K562 (cell line): ENCODE measurements around the gene COL5A1. TPM values are rescaled to one million over a fixed set of nuclear protein-coding genes. Genes with fewer than 3 reads are reported as not detected.

ENCODE experiments used
- ATAC-seq: fragments of 200-7000 bp; cut with Tn5 transposase; 3 replicates; pipeline ENCODE4 v1.9.1; 2020; ENCODE audit warnings: moderate library complexity
- BruUV-seq: library from RNA; stranded (reverse); fragments of 400-500 nt; replicated peaks from 2 replicates; lab custom pipeline; 2021; lab: Mats Ljungman, UMichigan
- CTCF ChIA-PET: fragments of 300-600 bp; formaldehyde crosslinking; extraction: SDS; loops from one replicate; lab custom pipeline; 2021; ENCODE audit warnings: low intra/inter-chr PET ratio; lab: Yijun Ruan, JAX
- POLR2A ChIA-PET: fragments of 300-600, 350-650 bp; sonication (Branson Sonifier 250); formaldehyde crosslinking; extraction: SDS; loops from one replicate; lab custom pipeline; 2021; ENCODE audit warnings: antibody characterized with exemption, inconsistent platforms; lab: Yijun Ruan, JAX
- DNase-seq, 4 experiments: peaks; one replicate each; pipeline versions ENCODE4 v3.0.0 to v3.0.0-alpha.2; 2011 to 2018; ENCODE audit warnings: low spot score in 3 of 4, mixed read lengths in 3 of 4; ENCODE audit errors: extremely low read depth in 1 of 4
- FAIRE-seq: peaks from 2 replicates; lab custom pipeline; 2011; peaks lifted over from hg19 to GRCh38; lab: Jason Lieb, UNC
- H2AFZ ChIP-seq: 2 replicates; pipeline ENCODE4 v1.6.0; 2011; ENCODE audit warnings: low read depth, low read length, control low read depth, inconsistent platforms
- H3K27ac ChIP-seq: fragments of 200-600 bp; 3 replicates; pipeline ENCODE4 v1.8.0; 2011; ENCODE audit warnings: low read depth, mild to moderate bottlenecking, control low read depth, inconsistent platforms, low read length, moderate library complexity, mixed read lengths; ENCODE audit errors: extremely low read depth
- H3K27me3 ChIP-seq, 2 experiments: fragments of 300-600 bp in 1 of 2; 2 replicates in 1 of 2; 3 replicates in 1 of 2; pipeline versions ENCODE4 v1.6.0 to v1.8.0; 2011; ENCODE audit warnings: inconsistent platforms in 2 of 2, low read length in 2 of 2, mild to moderate bottlenecking in 1 of 2, mixed read lengths in 1 of 2, moderate library complexity in 1 of 2; ENCODE audit not compliant: control insufficient read depth in 2 of 2, insufficient read depth in 2 of 2
- H3K36me3 ChIP-seq: fragments of 300-600 bp; 3 replicates; pipeline ENCODE4 v1.8.0; 2011; ENCODE audit warnings: mild to moderate bottlenecking, low read length, inconsistent platforms; ENCODE audit not compliant: control insufficient read depth, insufficient read depth
- H3K4me1 ChIP-seq, 2 experiments: fragments of 200-600 bp in 1 of 2; replicated peaks in 1 of 2; 2 replicates in 1 of 2; 3 replicates in 1 of 2; pipeline versions ENCODE4 v1.5.1 to v1.8.0; 2011; ENCODE audit warnings: inconsistent platforms in 2 of 2, low read length in 2 of 2, mild to moderate bottlenecking in 1 of 2, mixed read lengths in 1 of 2, moderate library complexity in 1 of 2; ENCODE audit not compliant: control insufficient read depth in 2 of 2, insufficient read depth in 2 of 2
- H3K4me2 ChIP-seq: 2 replicates; pipeline ENCODE4 v1.6.1; 2011; ENCODE audit warnings: low read length, control low read depth, inconsistent platforms, mixed read lengths; ENCODE audit not compliant: insufficient read depth
- H3K4me3 ChIP-seq: fragments of 200-600 bp; sonication (generic), shearing (Covaris generic); 2 replicates; pipeline ENCODE4 v1.5.1; 2016; ENCODE audit warnings: control low read depth, inconsistent platforms
- H3K79me2 ChIP-seq: fragments of 200-600 bp; 3 replicates; pipeline ENCODE4 v1.8.0; 2011; ENCODE audit warnings: low read length, inconsistent platforms; ENCODE audit not compliant: control insufficient read depth, insufficient read depth
- H3K9ac ChIP-seq, 2 experiments: 2 replicates each; pipeline versions ENCODE4 v1.6.0 to v1.6.1; 2011; ENCODE audit warnings: low read depth in 2 of 2, low read length in 2 of 2, control low read depth in 1 of 2, inconsistent platforms in 1 of 2, mild to moderate bottlenecking in 1 of 2, mixed read lengths in 1 of 2; ENCODE audit not compliant: insufficient read depth in 1 of 2
- H3K9me1 ChIP-seq: one replicate; pipeline ENCODE4 v1.6.0; 2011; ENCODE audit warnings: inconsistent platforms, mild to moderate bottlenecking, low read length, moderate library complexity; ENCODE audit not compliant: control insufficient read depth, insufficient read depth
- H3K9me3 ChIP-seq: replicated peaks from 2 replicates; pipeline ENCODE4 v1.5.1; 2011; ENCODE audit warnings: low read depth, low read length, inconsistent platforms; ENCODE audit not compliant: control insufficient read depth, insufficient read depth
- H4K20me1 ChIP-seq: replicated peaks from 2 replicates; pipeline ENCODE4 v1.6.1; 2011; ENCODE audit warnings: low read length, inconsistent platforms, mixed read lengths; ENCODE audit not compliant: control insufficient read depth, insufficient read depth
- ARID3A ChIP-seq: IDR thresholded peaks from 2 replicates; pipeline ENCODE4 v1.6.1; 2012; ENCODE audit warnings: low read depth, low read length, improper control_type of control experiment, borderline replicate concordance
- CREB1 ChIP-seq, 2 experiments: sonication (generic) in 1 of 2; formaldehyde crosslinking in 1 of 2; IDR thresholded peaks; 2 replicates each; pipeline versions ENCODE4 v1.6.1 to v1.8.0; 2012 to 2022; ENCODE audit warnings: inconsistent platforms in 1 of 2, mild to moderate bottlenecking in 1 of 2, missing genetic modification reagents in 1 of 2, moderate library complexity in 1 of 2
- FIP1L1 ChIP-seq: fragments of 200-400 bp; formaldehyde crosslinking; IDR thresholded peaks from 2 replicates; pipeline ENCODE4 v1.6.1; 2018; ENCODE audit warnings: mild to moderate bottlenecking, low read depth, low read length; ENCODE audit not compliant: poor library complexity, severe bottlenecking
- HOXB6 ChIP-seq: fragments of 250-450 bp; sonication (Bioruptor Pico); IDR thresholded peaks from 2 replicates; pipeline ENCODE4 v1.5.1; 2022; ENCODE audit warnings: mild to moderate bottlenecking, borderline replicate concordance
- KDM5B ChIP-seq: fragments of 200-600 bp; sonication (generic); IDR thresholded peaks from 2 replicates; pipeline ENCODE4 v1.6.1; 2012; ENCODE audit warnings: low read depth, mild to moderate bottlenecking, moderate library complexity, low read length, control low read depth, inconsistent platforms; ENCODE audit not compliant: insufficient replicate concordance
- MAFF ChIP-seq: IDR thresholded peaks from 2 replicates; pipeline ENCODE4 v1.6.1; 2012; ENCODE audit warnings: low read length, improper control_type of control experiment
- MCM2 ChIP-seq: fragments of 450-650 bp; IDR thresholded peaks from 2 replicates; pipeline ENCODE4 v1.6.1; 2017; ENCODE audit warnings: low read depth, mild to moderate bottlenecking
- NCOA4 ChIP-seq: fragments of 450-650 bp; IDR thresholded peaks from 2 replicates; pipeline ENCODE4 v1.6.1; 2018; ENCODE audit warnings: mild to moderate bottlenecking; ENCODE audit not compliant: partially characterized antibody
- NR2C2 ChIP-seq, 2 experiments: fragments of 200-800 bp in 1 of 2; sonication (Bioruptor generic) in 1 of 2; sonication (generic) in 1 of 2; formaldehyde crosslinking in 1 of 2; IDR thresholded peaks; 2 replicates each; pipeline versions ENCODE4 v1.6.1 to v1.8.0; 2016 to 2022; ENCODE audit warnings: mild to moderate bottlenecking in 1 of 2, missing compliant biosample characterization in 1 of 2, missing genetic modification characterization in 1 of 2, missing genetic modification reagents in 1 of 2
- PCBP2 ChIP-seq: fragments of 200-400 bp; formaldehyde crosslinking; IDR thresholded peaks from 2 replicates; pipeline ENCODE4 v1.6.1; 2018; ENCODE audit warnings: low read length, low read depth, mild to moderate bottlenecking, moderate library complexity; ENCODE audit not compliant: poor library complexity, severe bottlenecking
- PTBP1 ChIP-seq: fragments of 200-400 bp; formaldehyde crosslinking; IDR thresholded peaks from 2 replicates; pipeline ENCODE4 v1.6.1; 2017; ENCODE audit warnings: low read depth, low read length
- PURB ChIP-seq: sonication (generic); formaldehyde crosslinking; IDR thresholded peaks from 2 replicates; pipeline ENCODE4 v1.9.0; 2021; ENCODE audit warnings: low read depth, mild to moderate bottlenecking, missing genetic modification reagents
- SNIP1 ChIP-seq: fragments of 450-650 bp; IDR thresholded peaks from 2 replicates; pipeline ENCODE4 v1.7.1; 2017; ENCODE audit warnings: low read depth, mild to moderate bottlenecking
- ZFP1 ChIP-seq: fragments of 450-650 bp; formaldehyde crosslinking; IDR thresholded peaks from 2 replicates; pipeline ENCODE4 v1.4.0; 2020; ENCODE audit warnings: mild to moderate bottlenecking, mixed read lengths
- ZNF165 ChIP-seq: fragments of 250-450 bp; sonication (Bioruptor Pico); IDR thresholded peaks from 2 replicates; pipeline ENCODE4 v1.4.0; 2020; ENCODE audit warnings: borderline replicate concordance
- ZNF384 ChIP-seq: IDR thresholded peaks from 2 replicates; pipeline ENCODE4 v1.6.1; 2012; ENCODE audit warnings: low read depth, low read length, improper control_type of control experiment
- ZNF431 ChIP-seq: sonication (generic); formaldehyde crosslinking; IDR thresholded peaks from 2 replicates; pipeline ENCODE4 v1.8.0; 2022; ENCODE audit warnings: mild to moderate bottlenecking, missing genetic modification reagents
- ZNF445 ChIP-seq: fragments of 250-450 bp; sonication (Bioruptor Pico); IDR thresholded peaks from 2 replicates; pipeline ENCODE4 v1.4.0; 2020; ENCODE audit warnings: low read depth, mild to moderate bottlenecking, moderate library complexity
- ZNF75A ChIP-seq: fragments of 450-650 bp; formaldehyde crosslinking; IDR thresholded peaks from 2 replicates; pipeline ENCODE4 v1.4.0; 2020; ENCODE audit warnings: mild to moderate bottlenecking
- WGBS: fragments of 100-300 bp; shearing (Covaris generic); methylation state at CpG from one replicate; pipeline ENCODE4 v1.1.6; 2016; ENCODE audit warnings: low coverage, mixed read lengths; ENCODE audit not compliant: insufficient coverage; ENCODE audit errors: missing lambda C conversion rate; 5-methylcytosine and 5-hydroxymethylcytosine counted together
- in situ Hi-C: fragments of 300-500 bp; cut with MboI; formaldehyde crosslinking; loops from 4 replicates; pipeline ENCODE4 v1.15.0; 2018; ENCODE audit warnings: inconsistent platforms, mixed read lengths
- intact Hi-C: fragments of 100-400 bp; cut with micrococcal nuclease; formaldehyde crosslinking; loops from 2 replicates; pipeline ENCODE4 v1.14.2; 2022
- polyA plus RNA-seq, 8 experiments: library from polyadenylated mRNA; depleted of rRNA in 4 of 8; stranded (reverse) in 5 of 8; unstranded in 3 of 8; fragments of >200 nt; fragmentation: Nextera tagmentation in 2 of 8; fragmentation: Illumina TruSeq in 1 of 8; extraction: Ambion mirVana in 2 of 8; extraction: Trizol in 1 of 8; gene quantifications; 2 replicates each; pipeline versions ENCODE4 v1.2.1 to v1.2.3, GENCODE V29; 2011 to 2014; ENCODE audit warnings: inconsistent platforms in 1 of 8, missing spikeins in 1 of 8
- total RNA-seq, 7 experiments: library from RNA; depleted of rRNA in 6 of 7; stranded (reverse); fragments of >200 nt in 6 of 7; fragmentation: Illumina TruSeq in 2 of 7; extraction: Trizol in 2 of 7; gene quantifications; 2 replicates each; pipeline versions ENCODE4 v1.2.1 to v1.2.3, GENCODE V29; 2011 to 2021; ENCODE audit warnings: low replicate concordance in 1 of 7
- TF ChIP-seq, protein P1 (sequence below): sonication (generic); formaldehyde crosslinking; IDR thresholded peaks from 2 replicates; pipeline ENCODE4 v1.8.0; 2022; ENCODE audit warnings: missing genetic modification reagents, mild to moderate bottlenecking, borderline replicate concordance

Gene COL5A1
- total and polyA plus RNA-seq, 9 of the 15 experiments (the other 6 are each of a cell fraction or from before 2014, with no cell fraction given), result under 0.01 to 0.13 (median 0.04) TPM; not detected in 6

GRCh38 chr9:134593286-134594077, 48.1 kb upstream of the COL5A1 start:
- Histone ChIP-seq H3K4me2 (no peak overlapping the region), H3K79me2 (no peaks in the 10 kb centered on the region), H3K36me3 (no peaks in the 10 kb centered on the region), H3K4me3 (no peak overlapping the region), H3K9me3 (no peaks in the 10 kb centered on the region), H3K9me1 (no peaks in the 10 kb centered on the region), H4K20me1 (no peaks in the 10 kb centered on the region), H3K27ac (no peak overlapping the region), H2AFZ (no peak overlapping the region), H3K27me3 (peaks cover 4 to 36% of the 10 kb centered on the region in 2 experiments; a peak in 3 of 5 replicates), H3K4me1 (peaks cover 0 to 11% of the 10 kb centered on the region in 2 experiments; a peak in 2 of 5 replicates), H3K9ac (no peak overlapping the region; a peak in 1 of 4 replicates)
- intact Hi-C loops, result no loop called here
- in situ Hi-C loops, result no loop called here
- ATAC-seq (no peak), DNase-seq (no peak), FAIRE-seq (no peak)
- ChIA-PET POLR2A (no interaction called here), CTCF (no interaction called here)
- BruUV-seq, result no TSS peak
- TF ChIP-seq CREB1 (IDR thresholded peaks at IDR 0.05) (no peak), CREB1 (CRISPR knock-in tag; IDR thresholded peaks at IDR 0.05) (no peak), ZNF431 (no peak), KDM5B (no peak), HOXB6 (CRISPR knock-in tag) (no peak), MAFF (no peak), MCM2 (no peak), PURB (CRISPR knock-in tag) (no peak), ZNF75A (CRISPR knock-in tag) (no peak), NCOA4 (no peak), ARID3A (no peak), ZFP1 (no peak), NR2C2 (CRISPR knock-in tag; IDR thresholded peaks at IDR 0.05) (no peak), NR2C2 (tag; IDR thresholded peaks at IDR 0.05) (no peak), SNIP1 (no peak), PTBP1 (no peak), FIP1L1 (no peak), ZNF445 (CRISPR knock-in tag) (no peak), PCBP2 (no peak), ZNF165 (no peak), ZNF384 (no peak)
- TF ChIP-seq, protein P1, sequence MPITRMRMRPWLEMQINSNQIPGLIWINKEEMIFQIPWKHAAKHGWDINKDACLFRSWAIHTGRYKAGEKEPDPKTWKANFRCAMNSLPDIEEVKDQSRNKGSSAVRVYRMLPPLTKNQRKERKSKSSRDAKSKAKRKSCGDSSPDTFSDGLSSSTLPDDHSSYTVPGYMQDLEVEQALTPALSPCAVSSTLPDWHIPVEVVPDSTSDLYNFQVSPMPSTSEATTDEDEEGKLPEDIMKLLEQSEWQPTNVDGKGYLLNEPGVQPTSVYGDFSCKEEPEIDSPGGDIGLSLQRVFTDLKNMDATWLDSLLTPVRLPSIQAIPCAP (CRISPR knock-in tag), result no peak
- 1% methylated on average over 21 of the region's 25 CpGs for WGBS
